GM19463 (cell line): ENCODE measurements around the gene WWOX.

Source experiments
- ATAC-seq: cut with Tn5 transposase; IDR thresholded peaks from one replicate; pipeline ENCODE4 v1.9.1; 2021; ENCODE audit warnings: mild to moderate bottlenecking, moderate library complexity; ENCODE audit not compliant: unreplicated experiment

WWOX gene

GRCh38 chr16:79167893-79168292, 1068.4 kb downstream of the WWOX start:
- no peak for ATAC-seq

DNA sequence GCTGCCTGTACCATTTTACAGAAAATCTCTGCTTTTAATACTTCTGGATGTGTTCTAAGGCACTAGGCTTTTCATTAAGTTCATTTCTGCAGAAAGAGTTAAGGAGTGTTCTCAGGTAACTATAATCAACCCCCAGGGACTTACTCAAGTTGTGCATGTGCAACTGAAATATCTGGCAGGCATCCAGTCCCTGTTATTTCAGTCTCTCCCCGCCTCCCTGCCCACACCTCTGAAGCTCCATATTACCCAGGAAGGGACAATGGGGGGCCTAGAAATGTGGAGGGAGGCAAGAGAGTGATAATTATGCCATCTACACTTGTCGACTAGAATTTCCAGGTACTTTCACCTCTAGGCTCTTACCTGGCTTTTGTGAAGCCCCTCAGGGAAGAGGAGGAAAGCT, 1068.9 kb downstream of the WWOX start:
- ATAC-seq = no peak

DNA sequence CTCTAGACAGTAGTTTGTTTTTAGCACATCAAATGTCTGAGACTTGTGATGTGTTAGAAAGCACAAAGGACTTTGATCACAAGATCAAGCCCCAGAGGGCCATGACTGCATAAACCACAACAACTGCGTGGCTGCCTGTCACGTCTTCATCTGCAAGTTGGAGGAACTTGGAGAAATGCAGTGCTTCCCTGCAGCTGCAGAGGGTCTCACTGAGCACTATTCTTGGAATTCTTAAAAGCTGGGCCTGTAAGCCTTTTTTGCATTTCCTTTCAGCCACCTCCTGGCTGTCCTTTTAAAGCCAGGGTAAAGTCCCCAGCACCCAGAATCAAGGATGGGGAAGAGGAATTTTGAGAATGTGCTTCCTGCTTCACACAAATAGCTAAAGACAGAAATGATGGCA, 1069.8 kb downstream of the WWOX start:
- no peak for ATAC-seq

DNA sequence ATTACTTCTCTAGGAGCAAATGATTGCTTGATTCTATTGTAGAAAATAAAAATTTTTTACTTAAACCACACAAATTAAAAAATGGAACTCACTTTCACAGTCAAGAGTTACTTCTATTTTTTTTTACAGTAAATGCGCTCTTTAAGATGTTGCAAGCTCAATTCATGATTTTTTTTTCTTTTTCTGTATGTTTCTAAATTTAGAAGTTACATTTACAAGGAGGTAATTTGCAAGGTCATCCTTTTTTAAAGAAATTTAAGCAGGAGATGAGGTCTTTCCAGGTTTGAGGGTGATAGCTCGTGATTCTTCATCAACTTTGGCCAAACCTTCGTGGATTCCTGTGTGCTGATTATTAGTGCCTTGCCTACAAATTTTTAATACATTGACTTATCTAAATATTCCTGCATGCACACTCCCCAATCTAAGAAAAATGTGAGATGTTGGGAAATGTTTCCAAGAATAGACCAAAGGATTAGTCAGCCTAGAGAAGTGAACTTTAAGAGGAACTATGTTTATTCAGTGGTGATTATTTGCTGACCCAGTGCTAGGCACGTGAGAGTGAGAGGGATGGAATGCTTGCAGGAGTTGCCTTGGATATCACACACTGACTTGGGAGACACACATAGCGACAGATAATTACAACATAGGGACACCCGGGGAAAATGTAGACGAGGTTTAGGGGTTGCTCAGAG, 1071.2 kb downstream of the WWOX start:
- no peak for ATAC-seq

DNA sequence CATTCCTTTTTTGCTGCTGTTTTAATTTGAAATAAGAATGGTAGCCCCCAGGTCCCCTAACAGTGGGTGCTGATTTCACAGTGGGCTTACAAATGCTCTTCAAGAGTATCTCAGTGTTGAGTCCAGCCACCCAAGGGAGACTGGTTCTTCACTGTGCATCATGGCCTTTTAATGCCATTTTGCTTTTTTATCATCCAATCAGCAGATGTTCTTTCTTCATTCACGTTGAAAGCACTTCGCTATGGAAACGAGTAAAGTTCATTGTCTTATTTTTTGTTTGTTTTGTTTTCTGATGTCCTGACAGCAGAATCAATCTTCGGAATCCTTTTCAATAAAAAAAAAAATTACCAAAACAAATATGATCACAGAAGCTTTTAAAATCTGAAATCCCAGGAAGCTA, 1072.0 kb downstream of the WWOX start:
- no peak for ATAC-seq

GRCh38 chr16:79171931-79172705, 1072.7 kb downstream of the WWOX start:
- ATAC-seq = no peak

GRCh38 chr16:79172976-79173500, 1073.6 kb downstream of the WWOX start:
- no peak for ATAC-seq

DNA sequence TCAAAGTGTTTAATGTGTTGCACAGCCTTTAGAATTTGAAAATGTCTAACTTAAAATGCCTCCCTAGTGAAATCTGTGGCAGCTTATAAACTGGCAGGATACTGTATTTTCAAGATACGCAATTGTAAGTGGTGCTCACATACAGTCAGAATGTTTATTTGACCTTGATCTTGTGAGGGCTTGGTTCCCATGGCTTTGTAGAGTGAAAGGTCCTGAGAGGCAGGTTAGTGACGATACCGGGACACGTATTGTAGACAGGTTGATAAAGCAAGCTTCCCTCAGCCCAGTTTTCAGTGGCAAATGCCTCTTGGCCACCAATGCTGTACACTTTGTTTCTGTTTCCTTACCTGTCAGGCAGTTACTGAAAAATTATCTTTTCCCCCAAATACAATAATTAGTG, 1074.5 kb downstream of the WWOX start:
- ATAC-seq = no peak

- ATAC-seq = no peak
Measured at GRCh38 chr16:79175286-79176057, 1076.0 kb downstream of the WWOX start.

- ATAC-seq = no peak
Measured at GRCh38 chr16:79177018-79177417, 1077.6 kb downstream of the WWOX start.

DNA sequence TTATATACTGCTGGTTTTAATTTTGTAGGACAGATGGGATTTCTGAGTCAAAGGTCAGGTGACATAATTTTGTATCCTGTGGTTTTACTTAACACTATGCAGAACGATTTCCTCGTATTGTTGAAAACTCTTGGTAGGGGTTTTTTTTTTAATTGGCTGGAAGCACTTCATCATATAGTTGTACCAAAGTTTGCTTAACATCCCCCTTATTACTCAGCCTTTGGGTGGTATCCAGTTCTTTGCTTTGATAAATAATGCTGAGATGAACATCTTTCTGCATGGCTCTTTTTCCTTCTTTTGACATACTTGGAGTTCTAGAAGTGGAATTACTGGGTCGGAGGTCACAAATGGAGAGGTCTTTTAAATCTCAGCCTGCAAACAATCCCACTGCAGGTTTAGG, 1082.0 kb downstream of the WWOX start:
- no peak for ATAC-seq

DNA sequence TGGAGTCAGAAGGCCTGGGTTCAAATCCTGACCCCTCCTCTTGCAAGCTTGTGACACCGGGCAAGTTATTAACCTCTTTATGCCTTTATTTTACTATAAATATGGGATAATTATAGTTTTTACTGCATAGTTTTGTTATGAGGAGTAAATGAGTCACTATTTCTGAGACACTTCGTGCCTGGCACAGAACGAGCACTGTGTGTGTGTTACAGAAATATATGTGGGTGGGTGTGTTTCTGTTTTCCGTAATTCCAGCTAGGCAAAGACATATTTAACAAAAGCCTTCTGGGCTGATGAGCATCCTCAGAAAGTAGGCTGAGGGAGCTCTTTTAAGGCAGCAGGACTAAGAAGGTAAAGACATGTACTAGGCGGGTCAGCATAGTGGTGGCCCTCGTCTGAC, 1083.2 kb downstream of the WWOX start:
- ATAC-seq = no peak

DNA sequence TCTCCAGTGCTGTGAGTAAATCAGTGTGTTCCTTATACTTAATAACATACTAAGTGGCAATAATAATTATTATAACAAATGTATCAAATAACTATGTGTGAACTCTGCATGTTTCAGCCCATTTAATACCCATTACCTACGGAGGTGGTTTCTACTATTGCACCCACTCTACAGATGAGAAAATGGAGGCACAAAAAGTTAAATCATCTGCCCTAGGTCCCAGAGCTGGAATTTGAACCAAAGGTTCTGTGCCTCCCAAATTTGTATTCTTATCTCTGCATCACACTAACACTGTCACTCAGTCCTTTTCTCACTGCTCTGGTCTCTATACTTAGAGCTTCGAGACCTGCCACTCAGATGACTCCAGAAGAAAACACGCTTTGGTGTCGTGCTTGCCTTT, 1084.1 kb downstream of the WWOX start:
- no peak for ATAC-seq

DNA sequence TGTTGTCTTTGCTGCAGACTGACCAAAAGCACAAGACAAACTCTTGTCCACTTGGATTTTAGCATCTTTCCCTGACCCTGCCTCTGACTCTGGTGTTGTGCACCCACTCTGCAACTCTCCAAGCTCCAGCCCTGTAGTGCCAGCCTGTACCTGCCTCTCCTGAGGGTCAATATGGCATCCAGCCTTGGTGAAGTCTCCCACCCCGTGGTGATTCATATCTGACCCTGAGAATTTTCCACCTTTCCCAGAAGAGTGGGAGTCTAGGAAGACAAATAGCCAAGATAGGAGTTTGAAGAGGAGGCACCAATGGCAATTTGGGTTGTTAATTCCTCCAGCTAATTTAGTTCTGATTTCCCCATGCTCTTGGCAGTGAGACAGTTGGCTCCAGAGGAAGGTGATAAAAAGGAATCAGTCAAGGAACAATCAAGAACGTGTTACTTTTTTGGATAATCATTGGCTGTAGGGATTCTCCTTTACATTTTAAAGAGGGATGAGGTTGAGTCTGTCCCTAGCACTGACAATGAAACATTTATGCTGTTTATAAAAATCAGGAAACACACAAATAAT, 1085.1 kb downstream of the WWOX start:
- ATAC-seq = no peak

GRCh38 chr16:79185711-79186110, 1086.3 kb downstream of the WWOX start:
- no peak for ATAC-seq

GRCh38 chr16:79186196-79186595, 1086.7 kb downstream of the WWOX start:
- ATAC-seq = no peak

DNA sequence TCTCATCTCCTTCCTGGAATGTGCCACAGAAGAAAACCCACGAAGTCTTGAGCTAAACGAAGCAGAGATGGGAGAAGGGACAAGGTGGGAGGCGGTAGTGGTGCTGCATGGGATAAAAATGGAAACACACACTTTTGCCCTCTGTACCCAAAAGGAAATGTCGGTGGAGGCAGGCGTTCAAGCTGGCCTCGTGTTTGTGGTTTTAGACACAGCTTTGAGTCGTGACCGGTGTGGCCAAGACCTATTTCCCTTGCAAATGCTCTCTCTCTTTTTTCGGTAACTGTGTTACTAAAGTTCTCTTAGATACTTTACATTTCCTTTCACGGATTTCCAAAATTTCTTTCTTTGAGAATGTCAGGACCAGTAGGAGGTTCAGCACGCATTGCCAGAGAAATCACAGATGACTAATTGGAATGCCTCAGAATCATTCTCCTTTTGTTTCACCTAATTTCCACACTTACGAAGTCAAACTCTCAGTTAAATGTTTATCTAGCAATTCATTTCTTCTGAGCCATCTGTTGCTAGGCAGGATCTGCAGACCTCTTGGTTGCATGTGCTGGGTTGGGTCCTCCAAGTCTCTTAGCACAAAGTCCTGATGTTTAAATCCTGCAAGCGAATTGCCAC, 1088.8 kb downstream of the WWOX start:
- no peak for ATAC-seq

GRCh38 chr16:79188739-79189122, 1089.3 kb downstream of the WWOX start:
- ATAC-seq = no peak

GRCh38 chr16:79190542-79190941, 1091.1 kb downstream of the WWOX start:
- ATAC-seq = no peak

- no peak for ATAC-seq
Measured at GRCh38 chr16:79191933-79192332, 1092.5 kb downstream of the WWOX start.

- ATAC-seq = no peak
Measured at GRCh38 chr16:79192904-79193303, 1093.5 kb downstream of the WWOX start.
